Transverse colon (tissue), 3 donors: Measurements from ENCODE around the gene FAM120A.

ENCODE experiments used
- CTCF ChIP-seq, 5 experiments: fragments of 200-600 bp in 3 of 5; fragments of 450-650 bp in 2 of 5; sonication (generic) in 3 of 5; IDR thresholded peaks; 1 replicate in 2 of 5; 2 replicates in 3 of 5; pipeline ENCODE4 v1.5.1; 2016 to 2017; ENCODE audit warnings: antibody characterized with exemption in 5 of 5, inconsistent platforms in 3 of 5, mild to moderate bottlenecking in 2 of 5, moderate library complexity in 1 of 5
- POLR2A ChIP-seq: fragments of 450-650 bp; IDR thresholded peaks from one replicate; pipeline ENCODE4 v1.6.1; 2016; ENCODE audit warnings: antibody characterized with exemption, mild to moderate bottlenecking, moderate library complexity

- peak; percentile 3 for TF ChIP-seq POLR2A
- TF ChIP-seq CTCF (IDR thresholded peaks at IDR 0.05) = no peak
Observed at GRCh38 chr9:93456504-93456903, 5.0 kb downstream of the FAM120A start.
